DOHH2 (cell line): ENCODE measurements around the gene CNTNAP2.

Experiments used
- H3F3A ChIP-seq: fragments of 200-600 bp; sonication (generic), shearing (Covaris generic); 2 replicates; pipeline ENCODE4 v1.6.0; 2016; ENCODE audit warnings: antibody characterized with exemption, mild to moderate bottlenecking; ENCODE audit not compliant: control insufficient read depth, insufficient read depth
- H3K27ac ChIP-seq: fragments of 200-600 bp; sonication (generic); 2 replicates; pipeline ENCODE4 v1.5.1; 2014; ENCODE audit warnings: low read depth, mild to moderate bottlenecking, low read length, moderate library complexity
- H3K27me3 ChIP-seq: fragments of 200-600 bp; sonication (generic); 2 replicates; pipeline ENCODE4 v1.6.1; 2014; ENCODE audit warnings: mild to moderate bottlenecking, low read length, mixed read lengths; ENCODE audit not compliant: control insufficient read depth
- H3K36me3 ChIP-seq: fragments of 200-600 bp; sonication (generic); 2 replicates; pipeline ENCODE4 v1.6.1; 2014; ENCODE audit warnings: mild to moderate bottlenecking, low read length, moderate library complexity, mixed read lengths; ENCODE audit not compliant: control insufficient read depth
- H3K4me1 ChIP-seq: fragments of 200-600 bp; sonication (generic); 2 replicates; pipeline ENCODE4 v1.6.1; 2014; ENCODE audit warnings: mild to moderate bottlenecking, low read length, mixed read lengths; ENCODE audit not compliant: control insufficient read depth
- H3K4me2 ChIP-seq: fragments of 200-600 bp; sonication (generic); 2 replicates; pipeline ENCODE4 v1.6.0; 2014; ENCODE audit warnings: mild to moderate bottlenecking, low read length, moderate library complexity
- H3K4me3 ChIP-seq: fragments of 200-600 bp; sonication (generic); 2 replicates; pipeline ENCODE4 v1.5.1; 2014; ENCODE audit warnings: mild to moderate bottlenecking, low read length, mixed read lengths
- H3K79me2 ChIP-seq: fragments of 200-600 bp; sonication (generic); 2 replicates; pipeline ENCODE4 v1.6.1; 2014; ENCODE audit warnings: mild to moderate bottlenecking, low read length, mixed read lengths; ENCODE audit not compliant: control insufficient read depth
- H3K9me2 ChIP-seq: fragments of 200-600 bp; sonication (generic); replicated peaks from 2 replicates; pipeline ENCODE4 v1.6.1; 2014; ENCODE audit warnings: mild to moderate bottlenecking, low read length, mixed read lengths; ENCODE audit not compliant: control insufficient read depth
- H3K9me3 ChIP-seq: fragments of 200-600 bp; sonication (generic); 2 replicates; pipeline ENCODE4 v1.6.1; 2014; ENCODE audit warnings: antibody characterized with exemption, low read length, mixed read lengths; ENCODE audit not compliant: control insufficient read depth, insufficient read depth
- H4K20me1 ChIP-seq: fragments of 200-600 bp; sonication (generic); 2 replicates; pipeline ENCODE4 v1.6.0; 2014; ENCODE audit warnings: low read depth, mild to moderate bottlenecking, antibody characterized with exemption, low read length, moderate library complexity; ENCODE audit not compliant: control insufficient read depth, insufficient read depth
- EZH2phosphoT487 ChIP-seq: fragments of 200-600 bp; sonication (generic); IDR thresholded peaks from 2 replicates; pipeline ENCODE4 v1.6.1; 2017; ENCODE audit warnings: borderline replicate concordance, mild to moderate bottlenecking, antibody characterized with exemption, low read length, moderate library complexity, mixed read lengths
- TF ChIP-seq, protein P1 (sequence below): fragments of 200-600 bp; sonication (generic); IDR thresholded peaks from one replicate; pipeline ENCODE4 v1.5.1; 2014; ENCODE audit warnings: antibody characterized with exemption, mild to moderate bottlenecking, low read depth, low read length; ENCODE audit not compliant: poor library complexity, severe bottlenecking

The CNTNAP2 gene

DNA sequence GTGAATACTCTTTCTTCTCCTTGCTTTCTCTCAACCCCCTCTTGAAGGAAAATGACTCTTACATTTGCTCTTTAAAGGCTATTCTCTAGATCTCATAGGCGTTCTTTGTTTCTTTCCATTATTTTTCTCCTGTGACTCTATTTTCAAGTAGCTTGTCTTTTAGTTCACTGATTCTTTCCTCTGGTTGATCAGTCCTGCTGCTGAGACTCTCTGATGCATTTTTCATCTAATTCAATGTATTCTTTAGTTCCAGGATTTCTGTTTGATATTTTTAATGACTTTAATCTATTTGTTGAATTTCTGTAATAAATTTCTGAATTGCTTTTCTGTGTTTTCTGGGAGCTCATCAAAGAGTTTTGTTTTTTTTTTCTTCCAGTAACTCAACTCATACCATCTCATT, 397.7 kb downstream of the CNTNAP2 start:
- H3K79me2 ChIP-seq, result no peaks in the 10 kb centered on the region
- H3F3A ChIP-seq, result no peaks in the 10 kb centered on the region
- H3K27me3 ChIP-seq, result no peaks in the 10 kb centered on the region
- no peaks in the 10 kb centered on the region for H4K20me1 ChIP-seq
- H3K4me3 ChIP-seq, result no peak overlapping the region
- H3K9me3 ChIP-seq, result peaks cover 11% of the 10 kb centered on the region; the same call in 1 of the 2 replicates
- H3K4me1 ChIP-seq, result no peaks in the 10 kb centered on the region
- H3K27ac ChIP-seq, result no peak overlapping the region
- no peak for TF ChIP-seq EZH2phosphoT487
- TF ChIP-seq, protein P1, sequence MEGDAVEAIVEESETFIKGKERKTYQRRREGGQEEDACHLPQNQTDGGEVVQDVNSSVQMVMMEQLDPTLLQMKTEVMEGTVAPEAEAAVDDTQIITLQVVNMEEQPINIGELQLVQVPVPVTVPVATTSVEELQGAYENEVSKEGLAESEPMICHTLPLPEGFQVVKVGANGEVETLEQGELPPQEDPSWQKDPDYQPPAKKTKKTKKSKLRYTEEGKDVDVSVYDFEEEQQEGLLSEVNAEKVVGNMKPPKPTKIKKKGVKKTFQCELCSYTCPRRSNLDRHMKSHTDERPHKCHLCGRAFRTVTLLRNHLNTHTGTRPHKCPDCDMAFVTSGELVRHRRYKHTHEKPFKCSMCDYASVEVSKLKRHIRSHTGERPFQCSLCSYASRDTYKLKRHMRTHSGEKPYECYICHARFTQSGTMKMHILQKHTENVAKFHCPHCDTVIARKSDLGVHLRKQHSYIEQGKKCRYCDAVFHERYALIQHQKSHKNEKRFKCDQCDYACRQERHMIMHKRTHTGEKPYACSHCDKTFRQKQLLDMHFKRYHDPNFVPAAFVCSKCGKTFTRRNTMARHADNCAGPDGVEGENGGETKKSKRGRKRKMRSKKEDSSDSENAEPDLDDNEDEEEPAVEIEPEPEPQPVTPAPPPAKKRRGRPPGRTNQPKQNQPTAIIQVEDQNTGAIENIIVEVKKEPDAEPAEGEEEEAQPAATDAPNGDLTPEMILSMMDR, result no peak
- no peak overlapping the region for H3K4me2 ChIP-seq
- no peaks in the 10 kb centered on the region for H3K9me2 ChIP-seq
- H3K36me3 ChIP-seq, result no peaks in the 10 kb centered on the region

DNA sequence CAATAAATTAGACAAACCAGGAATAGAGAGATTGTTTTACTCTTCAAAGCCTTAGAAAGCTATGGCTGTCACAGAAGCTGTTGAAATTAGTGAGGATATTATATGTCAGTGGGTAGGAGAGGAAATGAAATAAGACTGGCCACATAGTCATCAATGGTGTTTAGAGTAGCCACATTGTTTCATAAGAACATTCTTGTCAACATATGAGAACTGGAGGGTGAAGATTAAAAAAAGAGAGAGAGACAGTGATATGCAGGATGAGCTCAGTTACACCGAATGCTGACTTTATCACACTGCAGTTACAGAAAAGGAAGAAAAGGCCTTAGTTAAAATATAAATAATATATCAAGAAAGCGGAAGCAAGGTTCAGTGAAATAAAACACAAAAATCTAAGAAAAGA, 412.0 kb downstream of the CNTNAP2 start:
- no peak for TF ChIP-seq EZH2phosphoT487
- no peak overlapping the region for H3K27ac ChIP-seq
- no peaks in the 10 kb centered on the region for H3K27me3 ChIP-seq
- H3F3A ChIP-seq, result no peaks in the 10 kb centered on the region
- H3K4me1 ChIP-seq, result no peaks in the 10 kb centered on the region
- no peak overlapping the region for H3K4me2 ChIP-seq
- no peaks in the 10 kb centered on the region for H4K20me1 ChIP-seq
- no peaks in the 10 kb centered on the region for H3K79me2 ChIP-seq
- H3K4me3 ChIP-seq, result no peak overlapping the region
- no peaks in the 10 kb centered on the region for H3K9me2 ChIP-seq
- H3K36me3 ChIP-seq, result no peaks in the 10 kb centered on the region
- H3K9me3 ChIP-seq, result no peaks in the 10 kb centered on the region

DNA sequence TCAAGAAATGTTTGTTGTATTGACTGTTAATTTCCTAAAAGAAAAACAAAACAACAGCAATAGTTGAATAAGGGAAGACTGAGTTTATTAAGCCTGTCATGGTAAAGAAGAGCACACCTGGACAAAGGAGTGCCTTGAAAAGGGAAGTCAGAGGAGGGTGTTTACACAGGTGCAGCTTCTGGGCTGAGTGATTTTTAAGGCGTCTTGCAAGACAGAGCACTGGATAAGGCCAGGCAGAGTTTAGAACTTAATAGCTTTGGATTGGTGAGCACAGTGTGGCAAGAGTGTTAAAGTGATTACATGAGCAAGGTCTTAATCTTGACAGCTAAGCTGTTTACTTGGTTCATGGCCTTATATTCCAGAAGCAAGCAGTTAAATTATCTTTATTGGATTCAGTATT, 423.2 kb downstream of the CNTNAP2 start:
- Histone ChIP-seq H3F3A (no peaks in the 10 kb centered on the region), H3K79me2 (no peaks in the 10 kb centered on the region), H3K4me3 (no peak overlapping the region), H3K9me3 (no peaks in the 10 kb centered on the region), H3K4me2 (no peak overlapping the region), H3K27ac (no peak overlapping the region), H3K36me3 (no peaks in the 10 kb centered on the region), H3K4me1 (no peaks in the 10 kb centered on the region), H3K27me3 (no peaks in the 10 kb centered on the region), H3K9me2 (no peaks in the 10 kb centered on the region), H4K20me1 (no peaks in the 10 kb centered on the region)
- no peak for TF ChIP-seq EZH2phosphoT487
- TF ChIP-seq, protein P1, result no peak

DNA sequence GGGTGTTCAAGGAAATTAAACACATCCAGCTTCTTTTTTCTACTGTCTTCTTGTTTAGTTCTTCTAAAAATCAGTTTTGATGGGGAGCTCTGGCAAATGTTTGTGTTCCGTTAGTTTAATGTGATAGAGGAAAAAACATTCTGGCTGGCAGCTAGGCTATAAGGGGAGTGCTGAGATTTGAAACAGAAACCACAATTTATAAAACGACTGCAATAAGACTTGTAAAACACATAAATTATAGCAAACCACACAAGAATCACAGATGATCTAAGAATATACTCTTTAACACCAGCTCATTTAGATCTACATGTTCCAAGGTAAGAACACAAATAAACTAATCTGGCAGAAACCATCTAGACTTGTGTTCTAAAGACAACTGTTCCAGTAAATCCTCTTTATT, 425.5 kb downstream of the CNTNAP2 start:
- no peak overlapping the region for H3K4me3 ChIP-seq
- H3F3A ChIP-seq, result no peaks in the 10 kb centered on the region
- no peaks in the 10 kb centered on the region for H3K9me3 ChIP-seq
- no peak overlapping the region for H3K27ac ChIP-seq
- no peaks in the 10 kb centered on the region for H4K20me1 ChIP-seq
- no peaks in the 10 kb centered on the region for H3K36me3 ChIP-seq
- TF ChIP-seq EZH2phosphoT487, result no peak
- TF ChIP-seq, protein P1, result no peak
- no peak overlapping the region for H3K4me2 ChIP-seq
- no peaks in the 10 kb centered on the region for H3K79me2 ChIP-seq
- no peaks in the 10 kb centered on the region for H3K4me1 ChIP-seq
- no peaks in the 10 kb centered on the region for H3K27me3 ChIP-seq
- H3K9me2 ChIP-seq, result no peaks in the 10 kb centered on the region
